Measurements from ENCODE around the gene METTL6.

- TF ChIP-seq CTCF (IDR thresholded peaks at IDR 0.05) (no peak), POLR2A (IDR thresholded peaks at IDR 0.05) (no peak), EP300 (IDR thresholded peaks at IDR 0.05) (no peak), POLR2AphosphoS5 (IDR thresholded peaks at IDR 0.05) (no peak)
Observed at GRCh38 chr3:15470261-15470660, 42.9 kb upstream of the METTL6 start.
